ENCODE measurements around the gene MAST3. TPM values are rescaled to one million over a fixed set of nuclear protein-coding genes. Genes with fewer than 3 reads are reported as not detected.

Gene MAST3
- total RNA-seq, 1 experiment from 2014 or later: 14.2 TPM

- Histone ChIP-seq H2AFZ (ENCODE audit: low read depth, low read length, poor library complexity, severe bottlenecking) (no peak overlapping the region), H3K36me3 (ENCODE audit: control insufficient read depth in 1 of 2, insufficient read depth in 2 of 2, low read length in 2 of 2) (no peaks in the 10 kb centered on the region), H3K4me1 (ENCODE audit: control insufficient read depth in 1 of 2, insufficient read depth in 2 of 2, low read length in 2 of 2) (peaks cover 0 to 4% of the 10 kb centered on the region in 2 experiments; a peak in 1 of 4 replicates), H3K9ac (ENCODE audit: low read length) (no peak overlapping the region), H3K9me2 (ENCODE audit: insufficient read depth) (no peaks in the 10 kb centered on the region), H3K27ac (ENCODE audit: low read depth, low read length) (no peak overlapping the region), H3K27me3 (ENCODE audit: insufficient read depth, low read length) (no peaks in the 10 kb centered on the region), H4K20me1 (ENCODE audit: insufficient read depth) (no peaks in the 10 kb centered on the region), H3K4me2 (ENCODE audit: low read length) (no peak overlapping the region), H3K9me3 (ENCODE audit: control insufficient read depth in 1 of 2, insufficient read depth in 1 of 2, low read depth in 1 of 2, low read length in 2 of 2) (no peaks in the 10 kb centered on the region), H3K4me3 (replicated peaks in 1 of 2; ENCODE audit: low read depth in 1 of 2, low read length in 2 of 2) (no peak overlapping the region), H3K79me2 (ENCODE audit: insufficient read depth, low read length) (no peaks in the 10 kb centered on the region)
- no peak for TF ChIP-seq CEBPB (IDR thresholded peaks at IDR 0.05; ENCODE audit: low read depth)
- no peak for TF ChIP-seq SRF (IDR thresholded peaks at IDR 0.05; ENCODE audit: low read depth)
- no peak for TF ChIP-seq TCF7L2 (IDR thresholded peaks at IDR 0.05; ENCODE audit: borderline replicate concordance, extremely low read depth, insufficient read depth, insufficient read length)
- no peak for TF ChIP-seq ATF3 (IDR thresholded peaks at IDR 0.05)
- TF ChIP-seq EZH2phosphoT487 (IDR thresholded peaks at IDR 0.05; ENCODE audit: borderline replicate concordance): no peak
- no peak for TF ChIP-seq SP1 (IDR thresholded peaks at IDR 0.05; ENCODE audit: low read depth)
- TF ChIP-seq ZFX (IDR thresholded peaks at IDR 0.05): no peak
- TF ChIP-seq ZBTB33 (IDR thresholded peaks at IDR 0.05; ENCODE audit: extremely low read depth, insufficient replicate concordance, low read length): no peak
- TF ChIP-seq POLR2A (IDR thresholded peaks at IDR 0.05; ENCODE audit: borderline replicate concordance, extremely low read depth, insufficient read depth, insufficient read length): no peak
- TF ChIP-seq POLR2AphosphoS5 (IDR thresholded peaks at IDR 0.05; ENCODE audit: low read depth, low read length): no peak
- no peak for TF ChIP-seq SIN3A (IDR thresholded peaks at IDR 0.05; ENCODE audit: low read depth)
- no peak for TF ChIP-seq RAD21 (IDR thresholded peaks at IDR 0.05; ENCODE audit: low read depth)
- no peak for TF ChIP-seq FOSL1 (IDR thresholded peaks at IDR 0.05; ENCODE audit: low read depth)
- TF ChIP-seq CBX3 (IDR thresholded peaks at IDR 0.05; ENCODE audit: low read depth): no peak
- no peak for TF ChIP-seq REST (IDR thresholded peaks at IDR 0.05; ENCODE audit: low read depth)
- TF ChIP-seq MAX (IDR thresholded peaks at IDR 0.05): no peak
- no peak for TF ChIP-seq EZH2 (IDR thresholded peaks at IDR 0.05)
- no peak for TF ChIP-seq EGR1 (IDR thresholded peaks at IDR 0.05; ENCODE audit: low read depth)
- RAD21 ChIA-PET (ENCODE audit: low non-redundant PET in 1 of 2, low total read pairs in 2 of 2, uncharacterized antibody in 2 of 2, unreplicated experiment in 2 of 2): no interaction called here
- POLR2A ChIA-PET: no interaction called here
- no peak for ATAC-seq
- BruUV-seq (replicated peaks): no TSS peak
- CTCF ChIA-PET: no interaction called here
- intact Hi-C loops (cut with micrococcal nuclease): no loop called here
- DNase-seq (ENCODE audit: low read depth, low spot score): no peak
These were observed 13.5 kb upstream of the MAST3 start for GRCh38 chr19:18083929-18084684.

Measured in HCT116 (cell line).